H1 (cell line): ENCODE measurements around the gene DCTN1. TPM values are rescaled to one million over a fixed set of nuclear protein-coding genes. Genes with fewer than 3 reads are reported as not detected.

Source experiments
- CTCF ChIA-PET: fragments of 300-600 bp; sonication (Branson Sonifier 250); formaldehyde crosslinking; loops from one replicate; lab custom pipeline; 2021; ENCODE audit not compliant: partially characterized antibody; lab: Charles Lee
- POLR2A ChIA-PET: fragments of 300-600 bp; sonication (Branson Sonifier 250); formaldehyde crosslinking; loops from one replicate; lab custom pipeline; 2021; ENCODE audit warnings: inconsistent platforms; ENCODE audit not compliant: partially characterized antibody; lab: Charles Lee
- DNase-seq, 2 experiments: peaks; one replicate each; pipeline versions ENCODE4 v3.0.0 to v3.0.0-alpha.2; 2010 to 2022; ENCODE audit warnings: low spot score in 2 of 2, low read depth in 1 of 2, mixed read lengths in 1 of 2
- FAIRE-seq: peaks from 2 replicates; lab custom pipeline; 2011; peaks lifted over from hg19 to GRCh38; lab: Jason Lieb, UNC
- H2AFZ ChIP-seq: 2 replicates; pipeline ENCODE4 v1.8.1; 2012; ENCODE audit warnings: low read length, inconsistent platforms
- H2AK5ac ChIP-seq: 2 replicates; pipeline ENCODE4 v1.6.1; 2013; ENCODE audit warnings: low read depth, low read length
- H2BK120ac ChIP-seq: replicated peaks from 2 replicates; pipeline ENCODE3; 2013; ENCODE audit warnings: low read depth, low read length, inconsistent platforms
- H2BK12ac ChIP-seq: 2 replicates; pipeline ENCODE4 v1.6.1; 2013; ENCODE audit warnings: low read depth, low read length
- H2BK15ac ChIP-seq: 2 replicates; pipeline ENCODE4 v1.6.1; 2013; ENCODE audit warnings: low read length
- H2BK20ac ChIP-seq: 2 replicates; pipeline ENCODE4 v1.6.1; 2013; ENCODE audit warnings: low read length
- H2BK5ac ChIP-seq: 2 replicates; pipeline ENCODE4 v1.6.1; 2013; ENCODE audit warnings: low read depth, low read length
- H3K14ac ChIP-seq: 2 replicates; pipeline ENCODE4 v1.6.1; 2013; ENCODE audit warnings: inconsistent platforms; ENCODE audit not compliant: insufficient read length
- H3K18ac ChIP-seq: 2 replicates; pipeline ENCODE4 v1.6.1; 2013; ENCODE audit warnings: low read length; ENCODE audit errors: extremely low read depth
- H3K23ac ChIP-seq: 2 replicates; pipeline ENCODE4 v1.6.1; 2013; ENCODE audit warnings: inconsistent platforms; ENCODE audit not compliant: insufficient read length
- H3K23me2 ChIP-seq: 2 replicates; pipeline ENCODE4 v1.6.1; 2013; ENCODE audit warnings: low read depth, low read length
- H3K27ac ChIP-seq: 2 replicates; pipeline ENCODE4 v1.6.1; 2011; ENCODE audit warnings: low read depth, low read length, inconsistent platforms
- H3K27me3 ChIP-seq, 4 experiments: replicated peaks in 1 of 4; 1 replicate in 1 of 4; 2 replicates in 3 of 4; pipeline versions ENCODE4 v1.6.1 to v1.8.1; 2011 to 2013; ENCODE audit warnings: low read length in 3 of 4, mild to moderate bottlenecking in 3 of 4, inconsistent platforms in 2 of 4, mixed read lengths in 2 of 4, moderate library complexity in 1 of 4; ENCODE audit not compliant: control insufficient read depth in 3 of 4, insufficient read depth in 3 of 4; ENCODE audit errors: extremely low read depth in 1 of 4
- H3K36me3 ChIP-seq, 4 experiments: 2 replicates each; pipeline versions ENCODE4 v1.6.1 to v1.8.1; 2011 to 2013; ENCODE audit warnings: mild to moderate bottlenecking in 4 of 4, low read length in 3 of 4, moderate library complexity in 2 of 4, control low read depth in 1 of 4, inconsistent platforms in 1 of 4; ENCODE audit not compliant: insufficient read depth in 4 of 4, control insufficient read depth in 2 of 4
- H3K4ac ChIP-seq: replicated peaks from 2 replicates; pipeline ENCODE3; 2013; ENCODE audit warnings: low read length, low read depth, mixed read lengths, inconsistent platforms; ENCODE audit not compliant: insufficient read length
- H3K4me1 ChIP-seq, 4 experiments: replicated peaks in 1 of 4; 1 replicate in 1 of 4; 2 replicates in 3 of 4; pipeline versions ENCODE4 v1.6.1 to v1.8.1; 2011 to 2013; ENCODE audit warnings: low read length in 3 of 4, inconsistent platforms in 2 of 4, mixed read lengths in 1 of 4; ENCODE audit not compliant: insufficient read depth in 4 of 4, control insufficient read depth in 3 of 4
- H3K4me2 ChIP-seq, 2 experiments: 2 replicates each; pipeline versions ENCODE4 v1.6.1 to v1.8.1; 2011 to 2013; ENCODE audit warnings: low read depth in 2 of 2, low read length in 2 of 2, control low read depth in 1 of 2, inconsistent platforms in 1 of 2, mild to moderate bottlenecking in 1 of 2; ENCODE audit not compliant: insufficient read depth in 1 of 2
- H3K4me3 ChIP-seq, 4 experiments: fragments of 200-600, 300-600 bp in 1 of 4; sonication (generic), shearing (Covaris generic), sonication (Bioruptor Twin) in 1 of 4; 2 replicates each; pipeline versions ENCODE4 v1.5.1 to v1.8.1; 2011 to 2016; ENCODE audit warnings: low read length in 4 of 4, low read depth in 3 of 4, control low read depth in 2 of 4, inconsistent platforms in 2 of 4, mild to moderate bottlenecking in 2 of 4, mixed read lengths in 1 of 4, moderate library complexity in 1 of 4; ENCODE audit not compliant: insufficient read depth in 2 of 4; ENCODE audit errors: extremely low read depth in 1 of 4
- H3K56ac ChIP-seq: replicated peaks from 2 replicates; pipeline ENCODE3; 2013; ENCODE audit warnings: low read depth, mild to moderate bottlenecking, mixed read lengths, low read length, inconsistent platforms; ENCODE audit not compliant: insufficient read length
- H3K79me1 ChIP-seq: 2 replicates; pipeline ENCODE4 v1.6.1; 2013; ENCODE audit warnings: low read depth, low read length, control low read depth
- H3K79me2 ChIP-seq, 2 experiments: 2 replicates each; pipeline versions ENCODE4 v1.6.1 to v1.8.1; 2012 to 2013; ENCODE audit warnings: low read length in 2 of 2, mild to moderate bottlenecking in 2 of 2, inconsistent platforms in 1 of 2; ENCODE audit not compliant: insufficient read depth in 2 of 2, control insufficient read depth in 1 of 2
- H3K9ac ChIP-seq, 4 experiments: replicated peaks in 1 of 4; 1 replicate in 1 of 4; 2 replicates in 3 of 4; pipeline versions ENCODE4 v1.6.1 to v1.8.1; 2011 to 2013; ENCODE audit warnings: low read depth in 3 of 4, low read length in 3 of 4, control low read depth in 2 of 4, mild to moderate bottlenecking in 2 of 4, moderate library complexity in 2 of 4, inconsistent platforms in 1 of 4; ENCODE audit errors: extremely low read depth in 1 of 4
- H3K9me3 ChIP-seq, 2 experiments: 2 replicates each; pipeline versions ENCODE4 v1.6.1 to v1.8.1; 2012 to 2013; ENCODE audit warnings: mild to moderate bottlenecking in 2 of 2, moderate library complexity in 2 of 2, control low read depth in 1 of 2, inconsistent platforms in 1 of 2, low read depth in 1 of 2, low read length in 1 of 2, mixed read lengths in 1 of 2; ENCODE audit not compliant: insufficient read depth in 2 of 2
- H4K20me1 ChIP-seq, 2 experiments: replicated peaks in 1 of 2; 2 replicates each; pipeline versions ENCODE3 to v1.8.1; 2011 to 2013; ENCODE audit warnings: inconsistent platforms in 2 of 2, low read length in 2 of 2, mild to moderate bottlenecking in 1 of 2; ENCODE audit not compliant: insufficient read depth in 2 of 2, control insufficient read depth in 1 of 2
- H4K5ac ChIP-seq: 2 replicates; pipeline ENCODE4 v1.6.1; 2013; ENCODE audit warnings: low read length, low read depth, mixed read lengths, inconsistent platforms; ENCODE audit not compliant: insufficient read length
- H4K8ac ChIP-seq: 2 replicates; pipeline ENCODE4 v1.8.0; 2013; ENCODE audit warnings: mild to moderate bottlenecking, moderate library complexity, low read length, inconsistent platforms; ENCODE audit not compliant: insufficient read depth; ENCODE audit errors: extremely low read depth
- H4K91ac ChIP-seq: replicated peaks from 2 replicates; pipeline ENCODE3; 2013; ENCODE audit warnings: low read length, mixed read lengths, inconsistent platforms; ENCODE audit not compliant: insufficient read length
- BRCA1 ChIP-seq: IDR thresholded peaks from 2 replicates; pipeline ENCODE4 v1.6.1; 2012; ENCODE audit warnings: low read depth, low read length, improper control_type of control experiment
- EGR1 ChIP-seq: IDR thresholded peaks from 2 replicates; pipeline ENCODE4 v1.6.1; 2011; ENCODE audit warnings: low read depth, low read length, borderline replicate concordance
- EP300 ChIP-seq, 2 experiments: IDR thresholded peaks; 1 replicate in 1 of 2; 2 replicates in 1 of 2; pipeline ENCODE4 v1.6.1; 2011 to 2012; ENCODE audit warnings: low read depth in 2 of 2, low read length in 2 of 2, mild to moderate bottlenecking in 2 of 2, borderline replicate concordance in 1 of 2, inconsistent platforms in 1 of 2, moderate library complexity in 1 of 2
- EZH2 ChIP-seq: fragments of 200-600 bp; sonication (generic); IDR thresholded peaks from 2 replicates; pipeline ENCODE4 v1.7.1; 2012; ENCODE audit warnings: low read depth, mild to moderate bottlenecking, moderate library complexity, low read length, inconsistent platforms; ENCODE audit not compliant: severe bottlenecking
- KDM1A ChIP-seq: fragments of 200-600, 300-600 bp; sonication (generic); IDR thresholded peaks from 2 replicates; pipeline ENCODE4 v1.7.1; 2016; ENCODE audit warnings: mild to moderate bottlenecking, low read length, borderline replicate concordance
- TEAD4 ChIP-seq: IDR thresholded peaks from 2 replicates; pipeline ENCODE4 v1.6.1; 2012; ENCODE audit warnings: low read depth, low read length, inconsistent platforms, mixed read lengths
- YY1 ChIP-seq: IDR thresholded peaks from 2 replicates; pipeline ENCODE4 v1.6.1; 2011; ENCODE audit warnings: low read depth, mild to moderate bottlenecking, low read length
- WGBS, 2 experiments: shearing (Covaris generic) in 1 of 2; methylation state at CpG; one replicate each; pipeline versions ENCODE4 v1.1.6 to v1.1.7; 2013 to 2015; ENCODE audit warnings: low lambda C conversion rate in 2 of 2, mixed read lengths in 2 of 2, inconsistent platforms in 1 of 2, low coverage in 1 of 2, missing lambda C conversion rate in 1 of 2; ENCODE audit not compliant: insufficient replicate concordance in 2 of 2, insufficient coverage in 1 of 2, insufficient read length in 1 of 2; ENCODE audit errors: extremely low coverage in 1 of 2, missing lambda C conversion rate in 1 of 2; 5-methylcytosine and 5-hydroxymethylcytosine counted together
- polyA plus RNA-seq, 7 experiments: library from polyadenylated mRNA; depleted of rRNA in 3 of 7; stranded (reverse) in 5 of 7; unstranded in 2 of 7; fragments of >200 nt in 5 of 7; fragments of 200-250 nt in 2 of 7; gene quantifications; 1 replicate in 5 of 7; 2 replicates in 1 of 7; 4 replicates in 1 of 7; pipeline versions ENCODE4 v1.2.1 to v1.2.3, GENCODE V29; 2011 to 2013; ENCODE audit warnings: missing spikeins in 2 of 7, mixed read lengths in 2 of 7
- total RNA-seq: library from RNA; stranded (reverse); fragmentation: NEBNext Ultra II Directional; extraction: Animal tissue kit (Norgen Biotek cat#: 25700); gene quantifications from 2 replicates; pipeline ENCODE4 v1.2.1, GENCODE V29; 2021

The DCTN1 gene
- total and polyA plus RNA-seq, 2 of the 8 experiments (the other 6 are each of a cell fraction or from before 2014, with no cell fraction given), result 105 to 162 TPM

DNA sequence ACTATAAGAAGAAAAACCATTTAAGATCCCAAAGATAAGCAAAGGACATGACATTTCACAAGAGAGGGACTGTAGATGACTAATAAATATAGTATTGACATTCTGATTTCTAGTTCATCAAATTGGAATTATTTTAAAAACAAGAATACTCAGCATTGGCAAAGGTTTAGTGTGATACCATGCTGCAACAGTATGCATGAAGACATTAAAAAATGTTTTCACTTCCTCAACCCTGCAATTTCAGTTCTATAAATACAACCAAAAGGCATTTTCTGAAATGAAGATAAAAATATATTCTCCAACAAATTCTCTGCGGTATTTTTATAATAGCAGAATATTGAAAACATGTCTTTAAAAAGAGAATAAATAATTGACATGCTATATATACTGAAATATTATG, 39.2 kb upstream of the DCTN1 start:
- no peak overlapping the region for H2BK5ac ChIP-seq
- H2AK5ac ChIP-seq, result no peak overlapping the region
- no peak overlapping the region for H4K91ac ChIP-seq
- H3K9ac ChIP-seq, result no peak overlapping the region
- H3K9me3 ChIP-seq, result no peaks in the 10 kb centered on the region
- H2BK20ac ChIP-seq, result no peak overlapping the region
- no peak overlapping the region for H3K56ac ChIP-seq
- ChIA-PET POLR2A (interaction anchor here (1.0 kb wide), 1 partner anchor 20 kb away, joined by 3 read pairs; no protein-coding TSS in a partner anchor), CTCF (interaction anchor here (0.8 to 1.2 kb wide), 2 partner anchors 28 to 36 kb away, joined by 3 to 4 read pairs; partner anchors contain the start of gene INO80B)
- H4K20me1 ChIP-seq, result peaks cover 0 to 2% of the 10 kb centered on the region in 2 experiments
- H2BK15ac ChIP-seq, result no peak overlapping the region
- no peak overlapping the region for H2AFZ ChIP-seq
- peaks cover 0 to under 1% (median 0%) of the 10 kb centered on the region in 4 experiments; a peak in 1 of 8 replicates for H3K36me3 ChIP-seq
- H3K4me3 ChIP-seq, result no peak overlapping the region
- no peaks in the 10 kb centered on the region for H3K79me1 ChIP-seq
- WGBS, 2 experiments, result 86% methylated on average over 1 of the region's 1 CpG; no CpG with 5 or more reads in 1 of the 2 experiments
- H3K79me2 ChIP-seq, result no peaks in the 10 kb centered on the region
- no peak overlapping the region for H3K4ac ChIP-seq
- DNase-seq (no peak), FAIRE-seq (no peak)
- no peak overlapping the region for H3K4me2 ChIP-seq
- H4K8ac ChIP-seq, result no peak overlapping the region
- H2BK12ac ChIP-seq, result no peak overlapping the region
- H3K27me3 ChIP-seq, result 0 out of 7 replicates have a peak, but pooled peaks cover 0 to 2% (median 0%) of the 10 kb centered on the region in 4 experiments
- H3K18ac ChIP-seq, result no peak overlapping the region
- H3K14ac ChIP-seq, result no peak overlapping the region
- H3K23me2 ChIP-seq, result peaks cover 10% of the 10 kb centered on the region
- H3K4me1 ChIP-seq, result peaks cover 0 to 14% (median 3%) of the 10 kb centered on the region in 4 experiments; a peak in 4 of 7 replicates
- H4K5ac ChIP-seq, result no peak overlapping the region
- H3K27ac ChIP-seq, result no peak overlapping the region
- H3K23ac ChIP-seq, result no peak overlapping the region
- H2BK120ac ChIP-seq, result no peak overlapping the region
- TF ChIP-seq TEAD4 (no peak), EP300 (IDR thresholded peaks at IDR 0.05; ENCODE audit: borderline replicate concordance in 1 of 2, low read depth in 2 of 2, low read length in 2 of 2) (no peak), EZH2 (no peak), YY1 (no peak), EGR1 (no peak), KDM1A (no peak), BRCA1 (no peak)
